ENCODE measurements around the gene TMEM178B. TPM values are rescaled to one million over a fixed set of nuclear protein-coding genes. Genes with fewer than 3 reads are reported as not detected.
A peak's percentile ranks its signal among the peaks of the same experiment; 100 is the strongest.

Gene TMEM178B
- total RNA-seq, 2 donors from 2014 or later = 1.7 to 4.1 TPM

GRCh38 chr7:141501451-141501850, 427.6 kb downstream of the TMEM178B start:
- WGBS, 2 experiments (ENCODE audit: insufficient coverage in 1 of 2, insufficient read length in 1 of 2) = 89% methylated on average over 2 of the region's 2 CpGs; no CpG with 5 or more reads in 1 of the 2 experiments
- Histone ChIP-seq H3K4me1 (ENCODE audit: control insufficient read depth, insufficient read depth, low read length) (no peaks in the 10 kb centered on the region), H3K4me3 (ENCODE audit: low read length) (no peak overlapping the region), H3K9ac (ENCODE audit: extremely low read depth, low read length, poor library complexity, severe bottlenecking) (no peak overlapping the region), H3K27ac (ENCODE audit: low read depth, low read length) (no peak overlapping the region), H3K9me3 (ENCODE audit: control insufficient read depth, low read length) (no peaks in the 10 kb centered on the region), H3K27me3 (ENCODE audit: control insufficient read depth, insufficient read depth, low read length, poor library complexity, severe bottlenecking) (no peaks in the 10 kb centered on the region), H3K36me3 (ENCODE audit: control insufficient read depth, insufficient read depth, low read length) (no peaks in the 10 kb centered on the region)
- no peak for TF ChIP-seq CTCF (conservative IDR thresholded peaks at IDR 0.05)
- Mint-ChIP-seq H3K4me1 (no peaks in the 10 kb centered on the region), H3K4me3 (no peak overlapping the region), H3K27ac (no peak overlapping the region), H3K9me3 (no peaks in the 10 kb centered on the region), H3K36me3 (ENCODE audit: low read depth) (no peaks in the 10 kb centered on the region), H3K27me3 (ENCODE audit: insufficient read depth) (peaks cover 7% of the 10 kb centered on the region)
- no peak for DNase-seq

GRCh38 chr7:141511316-141511675, 437.4 kb downstream of the TMEM178B start:
- peaks cover 7% of the 10 kb centered on the region for H3K4me1 Mint-ChIP-seq
- Histone ChIP-seq H3K9ac (ENCODE audit: extremely low read depth, low read length, poor library complexity, severe bottlenecking) (no peak overlapping the region), H3K27me3 (ENCODE audit: control insufficient read depth, insufficient read depth, low read length, poor library complexity, severe bottlenecking) (peaks cover 17% of the 10 kb centered on the region), H3K36me3 (ENCODE audit: control insufficient read depth, insufficient read depth, low read length) (no peaks in the 10 kb centered on the region), H3K27ac (ENCODE audit: low read depth, low read length) (no peak overlapping the region), H3K9me3 (ENCODE audit: control insufficient read depth, low read length) (no peaks in the 10 kb centered on the region), H3K4me3 (ENCODE audit: low read length) (no peak overlapping the region), H3K4me1 (ENCODE audit: control insufficient read depth, insufficient read depth, low read length) (no peaks in the 10 kb centered on the region)
- peaks cover 3% of the 10 kb centered on the region for H3K9me3 Mint-ChIP-seq
- TF ChIP-seq CTCF (conservative IDR thresholded peaks at IDR 0.05) = no peak
- WGBS, 2 experiments (ENCODE audit: insufficient coverage in 1 of 2, insufficient read length in 1 of 2) = 53 to 62% methylated on average over 5 to 7 of the region's 8 CpGs
- peaks cover 3% of the 10 kb centered on the region for H3K36me3 Mint-ChIP-seq (ENCODE audit: low read depth)
- peak overlapping the region; percentile 36 for H3K27ac Mint-ChIP-seq
- no peak for DNase-seq
- peak overlapping the region; percentile 60 for H3K4me3 Mint-ChIP-seq
- H3K27me3 Mint-ChIP-seq (ENCODE audit: insufficient read depth) = peaks cover 29% of the 10 kb centered on the region

DNA sequence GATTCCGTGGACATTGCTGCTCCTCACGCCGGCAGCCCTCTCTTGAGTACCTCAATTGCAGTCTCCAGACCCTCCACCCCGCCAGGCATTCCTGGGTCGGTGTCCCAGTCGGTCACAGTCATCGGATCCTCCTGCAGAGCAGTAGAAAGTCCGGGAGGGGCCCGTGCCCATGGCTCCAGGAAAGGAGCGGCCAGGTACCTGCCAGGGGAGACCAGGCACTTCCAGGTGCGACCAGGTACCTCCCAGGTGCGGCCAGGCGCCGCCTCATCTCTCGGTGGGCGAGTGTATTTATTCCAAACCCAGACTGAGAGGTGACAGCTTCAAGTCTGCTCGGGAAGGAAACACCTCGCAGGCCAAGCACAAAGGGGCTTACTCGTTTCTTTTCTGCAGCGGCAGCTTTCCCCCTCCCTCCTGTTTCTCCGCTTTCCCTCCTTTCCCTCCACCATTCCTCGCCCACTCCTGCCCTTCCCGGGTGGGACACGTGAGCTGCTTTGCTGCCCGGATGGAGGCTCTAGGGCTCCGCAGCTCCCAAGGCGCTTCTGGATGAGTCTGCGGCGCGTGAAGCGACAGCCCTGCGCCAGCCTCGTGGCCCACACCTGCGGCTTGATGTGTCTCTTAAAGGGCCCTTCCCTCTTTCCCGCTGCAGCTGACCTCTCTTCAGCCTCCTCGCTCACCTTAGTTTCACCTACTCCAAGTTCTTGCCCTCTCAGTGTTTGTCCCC, 438.0 kb downstream of the TMEM178B start:
- Mint-ChIP-seq H3K27me3 (ENCODE audit: insufficient read depth) (peaks cover 29% of the 10 kb centered on the region), H3K4me1 (peaks cover 7% of the 10 kb centered on the region), H3K27ac (peak overlapping the region; percentile 36), H3K4me3 (peak overlapping the region; percentile 60), H3K9me3 (peaks cover 3% of the 10 kb centered on the region), H3K36me3 (ENCODE audit: low read depth) (peaks cover 3% of the 10 kb centered on the region)
- 46 to 64% methylated on average over 28 to 36 of the region's 36 CpGs for WGBS, 2 experiments (ENCODE audit: insufficient coverage in 1 of 2, insufficient read length in 1 of 2)
- Histone ChIP-seq H3K36me3 (ENCODE audit: control insufficient read depth, insufficient read depth, low read length) (no peaks in the 10 kb centered on the region), H3K27me3 (ENCODE audit: control insufficient read depth, insufficient read depth, low read length, poor library complexity, severe bottlenecking) (peaks cover 17% of the 10 kb centered on the region), H3K4me3 (ENCODE audit: low read length) (no peak overlapping the region), H3K4me1 (ENCODE audit: control insufficient read depth, insufficient read depth, low read length) (no peaks in the 10 kb centered on the region), H3K27ac (ENCODE audit: low read depth, low read length) (no peak overlapping the region), H3K9me3 (ENCODE audit: control insufficient read depth, low read length) (no peaks in the 10 kb centered on the region), H3K9ac (ENCODE audit: extremely low read depth, low read length, poor library complexity, severe bottlenecking) (no peak overlapping the region)
- TF ChIP-seq CTCF (conservative IDR thresholded peaks at IDR 0.05) = no peak
- DNase-seq = peak; percentile 80
